GM21367 (cell line): ENCODE results near the gene C16orf82.
"Not testable (repeated sequence)": the region's sequence is repeated elsewhere in the genome, so short reads cannot be mapped to it uniquely, and the experiment has no call there.

Source experiments
- ATAC-seq: cut with Tn5 transposase; IDR thresholded peaks from one replicate; pipeline ENCODE4 v1.9.1; 2021; ENCODE audit not compliant: unreplicated experiment

C16orf82 gene

DNA sequence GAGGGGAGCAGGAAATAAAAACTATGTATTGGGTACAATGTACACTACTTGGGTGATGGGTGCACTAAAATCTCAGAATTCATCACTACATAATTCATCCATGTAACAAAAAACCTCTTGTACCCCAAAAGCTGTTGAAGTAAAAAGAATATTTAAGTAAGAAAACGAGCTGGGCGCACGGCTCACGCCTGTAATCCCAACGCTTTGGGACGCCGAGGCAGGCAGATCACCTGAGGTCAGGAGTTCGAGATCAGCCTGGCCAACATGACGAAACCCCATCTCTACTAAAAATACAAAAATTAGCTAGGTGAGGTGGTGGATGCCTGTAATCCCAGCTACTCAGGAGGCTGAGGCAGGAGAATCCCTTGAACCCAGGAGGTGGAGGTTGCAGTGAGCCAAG lies 19.3 kb downstream of the C16orf82 start:
- not testable (repeated sequence) for ATAC-seq

DNA sequence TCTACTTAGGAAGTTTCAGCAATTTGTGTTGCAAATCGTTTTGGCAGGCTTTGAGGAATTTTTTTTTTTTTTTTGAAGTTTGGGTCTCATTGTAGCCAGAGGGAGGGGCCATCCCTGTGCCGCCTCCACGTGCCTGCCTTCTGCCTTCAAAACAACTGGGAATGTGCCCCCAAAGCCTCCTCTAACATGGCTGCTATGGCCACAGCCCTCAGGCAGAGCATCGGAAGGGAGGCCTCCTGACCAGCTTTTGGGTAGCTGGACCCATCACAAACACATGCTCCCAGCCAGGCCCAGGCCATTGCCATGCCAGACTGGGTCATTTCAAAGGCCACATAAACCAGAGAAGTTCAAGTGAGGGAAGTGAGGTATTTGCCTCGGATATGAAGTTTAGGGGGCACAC lies 21.5 kb downstream of the C16orf82 start:
- ATAC-seq, result no peak

GRCh38 chr16:27096375-27096774 lies 29.6 kb downstream of the C16orf82 start:
- no peak for ATAC-seq

GRCh38 chr16:27097800-27098230 lies 31.1 kb downstream of the C16orf82 start:
- ATAC-seq, result no peak

DNA sequence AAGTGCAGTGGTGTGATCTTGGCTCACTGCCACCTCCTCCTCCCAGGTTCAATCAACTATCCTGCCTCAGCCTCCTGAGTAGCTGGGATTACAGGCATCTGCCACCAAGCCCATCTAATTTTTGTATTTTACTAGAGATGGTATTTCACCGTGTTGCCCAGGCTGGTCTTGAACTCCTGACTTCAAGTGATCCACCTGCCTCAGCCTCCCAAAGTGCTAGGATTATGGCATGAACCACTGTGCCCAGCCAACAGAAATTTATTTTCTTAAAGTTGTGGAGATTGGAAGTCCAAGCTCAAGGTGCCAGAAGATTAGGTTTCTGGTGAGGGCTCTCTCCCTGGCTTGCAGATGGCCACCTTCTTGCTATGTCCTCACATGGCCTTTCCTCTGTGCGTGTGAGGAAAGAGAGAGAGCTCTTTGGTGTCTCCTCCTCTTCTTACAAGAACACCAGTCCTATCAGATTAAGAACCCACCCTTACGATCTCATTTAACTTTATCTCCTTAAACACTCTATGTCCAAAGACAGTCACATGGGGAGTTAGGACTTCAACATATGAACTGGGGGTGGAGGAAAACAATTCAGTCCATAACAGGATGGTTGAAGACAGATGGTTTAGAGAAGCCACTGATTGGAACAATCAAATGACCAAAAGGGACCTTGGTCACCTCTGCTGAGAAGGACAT lies 31.8 kb downstream of the C16orf82 start:
- no peak for ATAC-seq

DNA sequence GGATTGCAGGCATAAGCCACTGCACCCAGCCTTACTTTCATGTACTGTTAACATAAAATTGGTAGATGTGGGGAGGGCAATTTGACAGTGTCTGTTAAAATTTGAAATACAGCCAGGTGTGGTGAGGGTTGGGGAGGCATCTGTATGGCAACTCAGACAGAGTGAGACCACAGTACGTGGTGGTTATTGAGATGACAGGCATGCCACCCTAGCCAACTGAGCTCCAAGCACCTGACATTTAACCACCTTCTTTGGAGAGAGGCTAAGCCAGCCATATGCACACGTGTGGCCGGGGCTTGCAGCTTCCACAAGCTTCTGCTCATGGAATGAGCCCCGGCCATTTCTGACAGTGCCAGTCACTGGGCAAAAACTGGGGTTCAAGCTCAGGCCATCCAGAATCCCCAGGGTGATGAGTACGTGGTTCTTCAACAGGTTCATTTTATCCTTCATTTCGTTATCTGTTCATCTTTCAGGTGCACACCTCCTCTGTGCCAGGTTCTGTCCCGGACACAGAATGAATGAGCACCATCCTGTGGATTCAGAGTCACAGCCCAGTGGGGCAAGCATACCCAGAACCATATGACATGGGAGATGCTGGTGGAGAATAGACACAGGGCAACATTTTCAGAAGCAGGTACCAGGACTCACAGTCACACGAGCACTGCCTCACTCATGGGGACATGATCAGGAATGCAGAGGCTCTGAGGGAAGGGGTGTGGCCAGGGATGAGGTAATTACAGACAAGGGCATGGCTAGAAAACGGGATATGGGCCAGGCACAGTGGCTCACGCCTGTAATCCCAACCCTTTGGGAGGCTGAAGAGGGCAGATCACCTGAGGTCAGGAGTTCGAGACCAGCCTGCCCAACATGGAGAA lies 36.2 kb downstream of the C16orf82 start:
- ATAC-seq, result no peak

DNA sequence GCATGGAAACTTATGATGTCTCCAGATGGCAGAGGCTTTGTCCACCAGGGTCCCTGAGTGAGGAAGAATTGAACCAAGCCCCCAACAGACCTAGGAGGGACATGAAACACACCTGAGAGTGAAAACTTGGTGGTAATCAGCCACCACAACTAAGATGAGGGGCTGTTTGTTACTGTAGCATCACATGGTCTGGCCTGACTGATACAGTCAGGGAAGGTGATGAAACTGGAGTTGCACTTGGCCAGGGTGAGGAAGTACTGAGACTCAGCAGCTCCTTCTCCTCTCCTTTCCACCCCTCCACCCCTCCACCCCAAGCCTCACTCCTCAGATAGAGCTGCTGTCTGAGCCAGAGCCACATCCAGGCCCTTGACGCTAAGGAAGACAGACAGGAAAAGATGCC lies 37.2 kb downstream of the C16orf82 start:
- no peak for ATAC-seq

- no peak for ATAC-seq
Observed at GRCh38 chr16:27106305-27106704, 39.6 kb downstream of the C16orf82 start.

DNA sequence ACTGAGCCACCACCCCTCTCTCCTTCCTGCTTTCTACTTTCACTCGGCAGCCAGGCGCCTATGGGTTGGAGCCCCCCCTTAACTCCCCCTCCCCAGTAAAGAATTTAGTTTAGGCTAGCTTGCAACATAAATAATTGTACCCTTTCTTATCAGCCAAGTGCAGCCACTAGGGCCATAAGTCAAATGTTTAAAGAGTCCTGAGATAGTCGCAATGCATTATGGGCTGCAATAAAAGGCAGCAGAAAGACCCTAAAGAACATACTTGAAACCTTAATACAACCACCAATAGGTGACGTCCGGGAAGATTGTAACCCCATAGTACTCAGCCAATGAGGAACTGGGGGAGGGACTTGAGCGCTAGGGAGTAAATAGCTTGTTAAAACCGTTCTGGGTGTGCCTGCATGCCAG lies 40.5 kb downstream of the C16orf82 start:
- no peak for ATAC-seq

- ATAC-seq, result no peak
Observed at GRCh38 chr16:27108051-27108770, 41.5 kb downstream of the C16orf82 start.

DNA sequence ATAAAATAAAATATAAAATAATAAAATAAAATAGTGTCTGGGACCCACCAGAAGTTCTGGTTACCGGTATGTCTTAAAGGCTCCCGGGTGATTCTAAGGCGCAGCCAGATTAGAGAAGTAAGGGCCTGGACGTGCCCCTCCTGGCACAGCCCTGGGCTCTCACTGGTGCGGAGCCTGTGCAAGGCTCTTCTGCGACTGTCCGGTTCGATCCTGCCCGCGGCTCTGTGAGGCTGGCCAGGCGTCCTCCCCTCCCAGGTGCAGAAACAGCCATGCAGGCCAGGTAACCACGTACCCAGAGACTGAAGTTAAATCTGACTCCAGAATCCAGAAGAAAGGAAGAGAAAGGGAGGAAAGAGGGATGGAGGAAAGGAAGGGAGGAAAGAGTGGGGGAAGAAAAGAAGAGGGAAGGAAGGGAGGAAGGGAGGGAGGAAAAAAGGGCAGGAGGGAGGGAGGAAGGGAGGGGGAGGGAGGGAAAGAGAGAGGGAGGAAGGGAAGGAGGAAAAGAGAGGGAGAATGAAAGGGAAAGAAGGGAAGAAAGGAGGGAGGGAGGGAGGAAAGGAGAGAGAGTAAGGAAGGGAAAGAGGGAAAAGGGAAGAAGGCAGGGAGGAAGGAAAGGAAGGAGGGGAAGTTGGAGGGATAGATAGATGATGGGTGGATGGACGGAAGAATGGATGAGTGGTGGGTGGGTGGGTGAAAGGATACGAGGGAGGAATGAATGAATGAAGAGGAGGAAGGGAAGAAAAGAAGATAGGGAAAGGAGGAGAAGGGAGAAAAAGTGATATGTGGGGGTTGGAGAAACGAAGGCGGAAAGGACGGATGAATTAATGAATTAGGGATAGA lies 42.3 kb downstream of the C16orf82 start:
- ATAC-seq, result no peak

DNA sequence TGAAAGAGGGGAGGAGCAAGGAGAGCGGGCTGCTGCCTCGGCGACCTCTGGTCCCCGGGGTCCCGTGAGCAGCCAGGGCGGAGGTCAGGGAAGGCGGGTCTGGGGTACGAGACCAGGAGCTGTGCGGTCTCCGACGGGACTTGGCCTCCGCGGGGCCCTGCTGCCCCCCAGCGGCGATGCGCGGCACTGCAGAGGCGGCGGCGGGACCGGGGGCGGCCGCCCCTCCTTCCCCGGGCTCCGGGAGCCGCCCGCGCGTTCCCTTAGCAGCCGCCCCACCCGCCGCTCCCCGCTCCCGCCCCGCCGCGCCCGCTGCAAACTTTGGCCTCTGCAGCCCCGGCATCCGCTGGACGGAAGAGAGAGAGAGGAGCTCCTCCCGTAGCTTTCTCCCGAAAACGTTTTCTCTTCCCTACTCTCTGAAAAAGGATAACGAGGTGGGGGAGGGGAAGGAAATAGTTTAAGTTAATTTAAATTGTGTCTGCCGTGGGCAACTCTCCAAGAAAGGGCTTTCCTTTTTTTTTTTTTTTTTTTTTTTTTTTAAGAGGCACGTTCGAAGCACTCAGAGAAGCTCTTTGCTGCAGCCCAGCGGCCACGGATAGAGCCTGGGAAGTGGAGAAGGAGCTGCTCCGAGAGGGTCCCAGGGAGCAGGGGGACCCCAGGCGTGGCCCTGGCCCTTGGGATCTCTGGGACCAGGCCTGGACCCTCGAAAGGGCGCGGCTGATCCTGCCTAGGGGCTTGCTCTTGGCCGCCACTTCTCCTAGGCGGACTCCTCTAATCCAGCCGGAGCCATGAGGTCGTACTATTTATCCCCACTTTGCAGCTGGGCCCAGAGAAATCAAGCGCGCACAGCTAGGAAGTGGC lies 43.2 kb downstream of the C16orf82 start:
- no peak for ATAC-seq

- ATAC-seq, result no peak
Observed at GRCh38 chr16:27110524-27110896, 43.8 kb downstream of the C16orf82 start.

- no peak for ATAC-seq
Observed at GRCh38 chr16:27111486-27111885, 44.8 kb downstream of the C16orf82 start.

- ATAC-seq, result no peak
Observed at GRCh38 chr16:27112093-27112811, 45.5 kb downstream of the C16orf82 start.

DNA sequence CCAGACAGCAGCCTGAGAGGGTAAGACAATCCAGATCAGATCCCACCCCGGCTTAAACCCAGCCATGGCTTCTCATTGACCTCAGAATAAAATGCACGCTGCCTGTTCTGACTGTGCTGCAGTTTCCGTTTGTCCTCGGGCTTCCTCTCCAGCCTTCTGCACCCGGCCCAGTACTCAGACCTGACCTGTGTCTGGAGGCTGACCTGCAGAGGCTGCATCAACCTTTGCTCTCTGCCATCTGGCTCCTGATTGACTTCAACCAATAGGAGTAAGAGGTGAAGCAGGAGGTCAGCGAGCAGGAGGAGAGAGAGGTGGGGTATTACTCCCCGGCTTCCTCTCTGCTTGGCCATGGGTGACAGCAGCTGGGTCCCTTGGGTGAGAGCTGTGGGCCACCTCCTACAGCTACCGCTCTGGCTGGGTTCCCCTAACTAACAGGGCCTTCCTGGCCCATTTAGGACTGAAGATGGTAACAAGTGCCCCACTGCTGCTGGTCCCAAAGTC lies 46.7 kb downstream of the C16orf82 start:
- no peak for ATAC-seq

DNA sequence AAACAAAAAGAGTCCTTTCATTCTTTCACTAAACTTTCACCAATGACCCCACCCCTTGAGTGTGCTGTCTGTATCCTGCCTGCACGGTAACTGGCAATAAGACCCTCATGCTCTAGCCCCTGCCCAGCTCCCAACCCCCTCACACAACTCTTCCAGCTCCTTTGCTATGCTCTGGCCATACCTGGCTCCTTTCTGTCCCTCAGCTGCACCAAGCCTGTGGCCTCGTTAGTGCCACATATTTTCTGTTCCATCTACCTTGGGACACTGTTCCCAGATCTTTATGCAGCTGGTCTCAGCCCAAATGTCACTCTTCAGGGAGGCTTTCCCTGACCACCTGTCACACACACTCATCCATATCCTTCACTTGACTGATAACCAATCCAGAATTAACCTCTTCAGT lies 47.3 kb downstream of the C16orf82 start:
- no peak for ATAC-seq

GRCh38 chr16:27118526-27118925 lies 51.8 kb downstream of the C16orf82 start:
- no peak for ATAC-seq
